Measurements from ENCODE around the gene ESRP2. TPM values are rescaled to one million over a fixed set of nuclear protein-coding genes. Genes with fewer than 3 reads are reported as not detected.
A peak's percentile ranks its signal among the peaks of the same experiment; 100 is the strongest.

Gene ESRP2
- total and polyA plus RNA-seq, 5 donors from 2014 or later = 0.10 to 0.99 (median 0.33) TPM; not detected in 1

DNA sequence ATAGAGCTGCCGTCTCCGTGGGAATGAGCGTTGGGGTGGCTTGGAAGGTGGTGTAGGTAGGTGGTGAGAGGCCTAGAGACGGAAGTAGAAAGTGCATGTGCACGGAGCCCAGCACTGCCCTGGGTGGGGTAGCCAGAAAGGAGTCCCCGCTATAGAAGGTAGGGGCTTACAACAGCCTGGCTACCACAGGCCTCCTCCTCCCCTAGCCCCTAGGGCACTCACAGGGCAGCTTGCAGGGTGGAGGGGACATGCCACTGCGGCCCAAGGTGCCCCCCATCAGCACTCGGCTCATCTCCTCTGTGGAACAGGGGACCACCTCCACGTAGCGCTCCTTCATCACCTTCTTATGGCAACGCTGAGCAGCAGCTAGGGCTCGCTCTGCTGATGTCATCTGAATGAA lies 5.0 kb downstream of the ESRP2 start:
- no peak overlapping the region for H3K4me3 ChIP-seq (ENCODE audit: low read depth, low read length)
- no peaks in the 10 kb centered on the region for H3K9me3 ChIP-seq (ENCODE audit: control insufficient read depth in 2 of 2, low read length in 2 of 2)
- Mint-ChIP-seq H3K27ac (no peak overlapping the region), H3K4me3 (peak overlapping the region in 2 of 4 donors; percentile 63 to 83), H3K4me1 (peaks cover 9 to 37% (median 24%) of the 10 kb centered on the region in 4 donors), H3K36me3 (peaks cover 8% of the 10 kb centered on the region), H3K27me3 (no peaks in the 10 kb centered on the region), H3K9me3 (no peaks in the 10 kb centered on the region)
- no peak for ATAC-seq (ENCODE audit: low read depth in 2 of 2)
- peaks cover 26% of the 10 kb centered on the region for H3K4me1 ChIP-seq (ENCODE audit: control insufficient read depth, insufficient read depth, low read length, poor library complexity, severe bottlenecking)
- H3K36me3 ChIP-seq (ENCODE audit: control insufficient read depth, insufficient read depth, low read length) = peaks cover 31% of the 10 kb centered on the region
- H3K27me3 ChIP-seq (ENCODE audit: control insufficient read depth, insufficient read depth, low read length) = no peaks in the 10 kb centered on the region
- DNase-seq = no peak
- no peak overlapping the region for H3K27ac ChIP-seq (ENCODE audit: insufficient read depth, low read length, poor library complexity, severe bottlenecking)

DNA sequence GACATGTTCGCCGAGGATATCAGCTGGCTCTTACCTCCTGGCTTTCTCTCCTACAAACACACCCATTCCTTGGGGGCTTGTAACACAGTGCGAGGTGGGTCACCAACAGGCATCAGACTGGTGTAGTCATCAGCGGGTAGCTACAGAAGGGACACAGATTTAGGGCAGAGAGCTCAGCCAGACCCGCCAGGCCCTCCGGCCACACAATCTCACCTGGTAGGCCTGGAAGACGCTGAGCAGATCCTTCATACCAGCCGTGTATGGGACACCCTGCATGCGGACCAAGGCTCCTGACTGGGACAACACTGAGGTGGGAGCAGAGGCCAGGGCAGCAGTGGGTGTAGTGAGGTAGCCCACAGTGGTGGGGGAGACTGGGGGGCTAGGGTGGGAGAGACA lies 5.8 kb downstream of the ESRP2 start:
- Mint-ChIP-seq H3K9me3 (no peaks in the 10 kb centered on the region), H3K27ac (no peak overlapping the region), H3K27me3 (no peaks in the 10 kb centered on the region), H3K4me1 (peaks cover 17 to 45% (median 29%) of the 10 kb centered on the region in 4 donors), H3K36me3 (peaks cover 10% of the 10 kb centered on the region), H3K4me3 (no peak overlapping the region)
- Histone ChIP-seq H3K4me3 (ENCODE audit: low read depth, low read length) (no peak overlapping the region), H3K4me1 (ENCODE audit: control insufficient read depth, insufficient read depth, low read length, poor library complexity, severe bottlenecking) (peaks cover 25% of the 10 kb centered on the region), H3K27me3 (ENCODE audit: control insufficient read depth, insufficient read depth, low read length) (no peaks in the 10 kb centered on the region), H3K27ac (ENCODE audit: insufficient read depth, low read length, poor library complexity, severe bottlenecking) (no peak overlapping the region), H3K36me3 (ENCODE audit: control insufficient read depth, insufficient read depth, low read length) (peaks cover 35% of the 10 kb centered on the region), H3K9me3 (ENCODE audit: control insufficient read depth in 2 of 2, low read length in 2 of 2) (no peaks in the 10 kb centered on the region)
- no peak for ATAC-seq (ENCODE audit: low read depth in 2 of 2)
- DNase-seq = no peak

DNA sequence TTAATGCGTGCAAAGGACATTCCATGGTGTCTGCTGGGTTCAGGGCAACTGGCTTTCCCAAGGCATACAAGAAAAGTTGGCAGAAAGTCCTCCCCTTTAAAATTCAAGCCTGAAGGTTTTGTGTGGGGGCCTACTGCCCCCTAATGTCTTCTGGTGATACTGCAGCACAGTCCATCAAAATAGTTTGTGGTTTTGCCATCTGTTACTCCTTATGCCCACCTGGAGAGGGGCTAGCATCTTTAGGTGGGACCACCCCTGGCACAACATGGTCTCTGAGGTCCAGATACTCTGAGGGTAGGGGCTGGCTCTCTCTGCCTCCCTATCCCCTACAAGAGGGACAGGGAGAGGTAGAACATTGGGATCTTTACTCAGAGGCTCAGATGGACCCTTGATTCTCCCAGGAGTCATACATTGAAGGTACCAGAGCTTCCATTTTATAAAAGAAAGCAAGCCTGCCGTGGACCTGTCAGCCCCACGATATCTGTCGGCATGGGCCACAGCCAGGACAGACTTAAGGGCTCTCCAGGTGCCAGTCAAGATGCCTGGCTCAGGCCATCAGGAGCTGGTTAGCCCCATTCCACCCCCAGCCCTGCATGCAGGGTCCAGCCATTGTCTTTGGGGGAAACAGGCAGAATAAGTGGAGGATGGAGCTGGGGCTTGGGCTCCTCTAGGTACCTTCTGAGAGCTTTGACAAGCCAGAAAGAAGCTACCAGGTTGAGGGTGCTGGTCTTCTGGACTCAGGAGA lies 6.3 kb downstream of the ESRP2 start:
- ATAC-seq (ENCODE audit: low read depth in 2 of 2) (no peak), DNase-seq (peak in 2 of 3 donors; percentile 55 to 58)
- Histone ChIP-seq H3K4me3 (ENCODE audit: low read depth, low read length) (no peak overlapping the region), H3K27ac (ENCODE audit: insufficient read depth, low read length, poor library complexity, severe bottlenecking) (no peak overlapping the region), H3K27me3 (ENCODE audit: control insufficient read depth, insufficient read depth, low read length) (no peaks in the 10 kb centered on the region), H3K4me1 (ENCODE audit: control insufficient read depth, insufficient read depth, low read length, poor library complexity, severe bottlenecking) (peaks cover 25% of the 10 kb centered on the region), H3K9me3 (ENCODE audit: control insufficient read depth in 2 of 2, low read length in 2 of 2) (no peaks in the 10 kb centered on the region), H3K36me3 (ENCODE audit: control insufficient read depth, insufficient read depth, low read length) (peaks cover 37% of the 10 kb centered on the region)
- peak overlapping the region in 2 of 3 donors; percentile 68 to 78 for H3K27ac Mint-ChIP-seq
- peaks cover 20 to 43% (median 28%) of the 10 kb centered on the region in 4 donors for H3K4me1 Mint-ChIP-seq
- H3K27me3 Mint-ChIP-seq = no peaks in the 10 kb centered on the region
- H3K9me3 Mint-ChIP-seq = no peaks in the 10 kb centered on the region
- peak overlapping the region in 3 of 4 donors; percentile 1 to 55 (median 3) for H3K4me3 Mint-ChIP-seq
- peaks cover 12% of the 10 kb centered on the region for H3K36me3 Mint-ChIP-seq

DNA sequence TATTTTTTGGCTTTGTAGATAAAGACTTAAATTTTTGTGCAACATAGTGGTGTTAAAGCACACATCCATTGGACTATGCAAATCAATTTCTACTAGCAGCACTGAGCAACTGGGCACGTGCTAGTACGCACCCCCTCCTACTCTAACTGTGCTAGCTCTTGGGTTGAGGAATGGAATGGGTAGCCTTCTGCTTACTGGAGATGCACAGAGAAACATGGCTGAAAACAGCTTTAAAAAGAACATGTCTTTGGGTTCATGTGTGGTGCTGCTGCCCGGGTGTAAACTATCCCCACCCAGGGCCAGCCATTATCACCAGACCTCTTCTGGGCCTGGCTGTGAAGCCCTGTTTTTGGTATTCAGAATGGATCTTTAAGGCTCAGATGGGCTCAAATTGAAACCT lies 7.3 kb downstream of the ESRP2 start:
- H3K27me3 Mint-ChIP-seq = no peaks in the 10 kb centered on the region
- no peak overlapping the region for H3K4me3 Mint-ChIP-seq
- Histone ChIP-seq H3K4me3 (ENCODE audit: low read depth, low read length) (no peak overlapping the region), H3K27me3 (ENCODE audit: control insufficient read depth, insufficient read depth, low read length) (no peaks in the 10 kb centered on the region), H3K9me3 (ENCODE audit: control insufficient read depth in 2 of 2, low read length in 2 of 2) (no peaks in the 10 kb centered on the region), H3K36me3 (ENCODE audit: control insufficient read depth, insufficient read depth, low read length) (peaks cover 37% of the 10 kb centered on the region), H3K27ac (ENCODE audit: insufficient read depth, low read length, poor library complexity, severe bottlenecking) (peak overlapping the region; percentile 6), H3K4me1 (ENCODE audit: control insufficient read depth, insufficient read depth, low read length, poor library complexity, severe bottlenecking) (peaks cover 25% of the 10 kb centered on the region)
- DNase-seq (no peak), ATAC-seq (ENCODE audit: low read depth in 2 of 2) (no peak)
- no peaks in the 10 kb centered on the region for H3K9me3 Mint-ChIP-seq
- H3K27ac Mint-ChIP-seq = peak overlapping the region in 2 of 3 donors; percentile 20 to 78
- H3K36me3 Mint-ChIP-seq = peaks cover 12% of the 10 kb centered on the region
- peaks cover 20 to 41% (median 27%) of the 10 kb centered on the region in 4 donors for H3K4me1 Mint-ChIP-seq

DNA sequence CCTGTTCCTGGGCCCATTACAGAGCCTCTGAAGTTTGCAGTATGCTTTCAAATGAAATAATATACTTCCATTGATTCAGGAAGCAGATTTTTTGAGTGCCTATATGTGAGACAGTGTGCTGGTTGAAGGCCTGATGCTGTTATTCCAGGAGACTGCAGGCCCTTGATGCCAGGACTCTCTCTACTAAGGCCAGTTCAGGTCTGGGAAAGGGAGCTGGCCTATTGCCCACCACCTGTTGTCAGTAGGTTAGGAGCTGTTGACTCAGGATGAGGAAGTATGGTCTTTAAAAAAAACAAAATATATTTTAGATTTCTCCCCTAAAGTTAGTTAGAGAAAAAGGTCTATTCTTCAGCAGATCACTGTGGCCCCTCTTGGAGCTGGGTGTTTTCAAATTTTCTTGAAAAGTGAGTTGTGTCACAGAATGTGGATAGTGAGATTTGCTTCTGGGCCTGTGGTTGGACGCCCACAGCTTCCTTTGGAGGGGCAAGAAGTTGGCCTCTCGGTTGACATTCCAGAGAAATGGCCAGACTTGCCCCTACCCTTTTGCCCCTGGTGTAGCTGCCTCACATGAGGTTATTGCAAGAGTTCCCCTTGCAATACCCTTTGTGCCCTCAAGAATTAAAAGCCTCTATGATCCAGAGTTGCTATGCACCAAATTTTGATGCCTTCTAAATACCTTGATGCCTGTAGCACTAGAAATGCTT lies 7.9 kb downstream of the ESRP2 start:
- Mint-ChIP-seq H3K4me3 (peak overlapping the region in 2 of 4 donors; percentile 8 to 43), H3K27me3 (no peaks in the 10 kb centered on the region), H3K36me3 (peaks cover 12% of the 10 kb centered on the region), H3K4me1 (peaks cover 20 to 41% (median 26%) of the 10 kb centered on the region in 4 donors), H3K27ac (peak overlapping the region; percentile 55 to 94 (median 78)), H3K9me3 (no peaks in the 10 kb centered on the region)
- Histone ChIP-seq H3K4me3 (ENCODE audit: low read depth, low read length) (no peak overlapping the region), H3K36me3 (ENCODE audit: control insufficient read depth, insufficient read depth, low read length) (peaks cover 37% of the 10 kb centered on the region), H3K27ac (ENCODE audit: insufficient read depth, low read length, poor library complexity, severe bottlenecking) (no peak overlapping the region), H3K4me1 (ENCODE audit: control insufficient read depth, insufficient read depth, low read length, poor library complexity, severe bottlenecking) (peaks cover 25% of the 10 kb centered on the region), H3K27me3 (ENCODE audit: control insufficient read depth, insufficient read depth, low read length) (no peaks in the 10 kb centered on the region), H3K9me3 (ENCODE audit: control insufficient read depth in 2 of 2, low read length in 2 of 2) (no peaks in the 10 kb centered on the region)
- DNase-seq = no peak
- ATAC-seq (ENCODE audit: low read depth in 2 of 2) = no peak

DNA sequence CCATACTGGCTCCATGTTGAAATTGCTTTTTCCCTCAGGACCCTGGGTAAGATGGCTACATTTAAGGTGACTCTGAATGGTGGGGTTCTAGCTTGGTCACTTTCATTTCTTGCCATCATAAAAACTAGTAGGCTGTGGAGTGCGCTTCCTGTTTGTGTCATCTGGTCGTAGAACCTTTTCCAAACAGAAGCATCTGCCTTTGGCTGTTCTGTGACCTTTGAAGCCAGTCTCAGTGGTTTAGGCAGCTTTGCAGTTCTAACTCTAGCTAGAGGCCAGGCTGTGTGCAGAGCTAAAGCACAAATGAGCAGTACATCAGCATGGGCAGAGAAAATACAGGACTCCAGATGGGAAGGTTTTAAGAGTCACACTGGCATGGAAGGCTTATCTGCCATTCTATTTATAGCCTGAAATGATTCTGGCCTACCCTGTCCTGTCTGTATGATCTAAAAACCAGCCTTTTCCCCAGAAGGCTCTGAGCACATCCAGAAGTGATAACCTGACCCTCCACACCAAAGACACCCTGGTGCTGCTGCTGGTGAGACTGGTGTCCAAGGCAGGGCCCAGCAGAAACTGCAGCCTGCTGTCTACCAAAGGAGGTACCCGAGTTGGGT lies 8.6 kb downstream of the ESRP2 start:
- H3K27me3 ChIP-seq (ENCODE audit: control insufficient read depth, insufficient read depth, low read length) = no peaks in the 10 kb centered on the region
- H3K27ac ChIP-seq (ENCODE audit: insufficient read depth, low read length, poor library complexity, severe bottlenecking) = peak overlapping the region; percentile 24
- H3K4me3 ChIP-seq (ENCODE audit: low read depth, low read length) = peak overlapping the region; percentile 21
- no peaks in the 10 kb centered on the region for H3K27me3 Mint-ChIP-seq
- peaks cover 12% of the 10 kb centered on the region for H3K36me3 Mint-ChIP-seq
- no peaks in the 10 kb centered on the region for H3K9me3 Mint-ChIP-seq
- H3K36me3 ChIP-seq (ENCODE audit: control insufficient read depth, insufficient read depth, low read length) = peaks cover 39% of the 10 kb centered on the region
- H3K4me3 Mint-ChIP-seq = peak overlapping the region in 1 of 4 donors; percentile 44
- peaks cover 20 to 44% (median 30%) of the 10 kb centered on the region in 4 donors for H3K4me1 Mint-ChIP-seq
- H3K27ac Mint-ChIP-seq = peak overlapping the region; percentile 73 to 94 (median 78)
- ATAC-seq (ENCODE audit: low read depth in 2 of 2) = peak; percentile 32 to 38
- H3K9me3 ChIP-seq (ENCODE audit: control insufficient read depth in 2 of 2, low read length in 2 of 2) = no peaks in the 10 kb centered on the region
- H3K4me1 ChIP-seq (ENCODE audit: control insufficient read depth, insufficient read depth, low read length, poor library complexity, severe bottlenecking) = peaks cover 25% of the 10 kb centered on the region
- DNase-seq = peak in 1 of 3 donors; percentile 60

DNA sequence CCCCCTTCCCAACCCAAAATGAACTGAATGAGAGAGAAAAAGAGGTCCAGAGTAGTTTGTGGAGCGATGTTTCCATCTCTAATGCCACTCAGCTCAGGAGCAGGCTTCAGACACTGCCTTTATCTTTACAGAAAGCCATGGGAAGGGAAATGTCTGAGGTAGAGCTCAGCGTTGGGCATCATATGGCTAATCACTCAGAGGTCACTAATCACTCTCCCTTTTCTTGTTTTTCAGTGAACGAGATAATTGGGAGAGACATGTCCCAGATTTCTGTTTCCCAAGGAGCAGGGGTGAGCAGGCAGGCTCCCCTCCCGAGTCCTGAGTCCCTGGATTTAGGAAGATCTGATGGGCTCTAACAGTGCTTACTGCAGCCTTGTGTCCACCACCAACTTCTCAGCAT lies 9.8 kb downstream of the ESRP2 start:
- ATAC-seq (ENCODE audit: low read depth in 2 of 2) (no peak), DNase-seq (no peak)
- peak overlapping the region in 2 of 3 donors; percentile 54 to 76 for H3K27ac Mint-ChIP-seq
- H3K9me3 Mint-ChIP-seq = no peaks in the 10 kb centered on the region
- Histone ChIP-seq H3K27ac (ENCODE audit: insufficient read depth, low read length, poor library complexity, severe bottlenecking) (peak overlapping the region; percentile 24), H3K9me3 (ENCODE audit: control insufficient read depth in 2 of 2, low read length in 2 of 2) (no peaks in the 10 kb centered on the region), H3K36me3 (ENCODE audit: control insufficient read depth, insufficient read depth, low read length) (peaks cover 49% of the 10 kb centered on the region), H3K4me3 (ENCODE audit: low read depth, low read length) (no peak overlapping the region), H3K4me1 (ENCODE audit: control insufficient read depth, insufficient read depth, low read length, poor library complexity, severe bottlenecking) (peaks cover 25% of the 10 kb centered on the region), H3K27me3 (ENCODE audit: control insufficient read depth, insufficient read depth, low read length) (no peaks in the 10 kb centered on the region)
- H3K4me3 Mint-ChIP-seq = no peak overlapping the region
- H3K36me3 Mint-ChIP-seq = peaks cover 16% of the 10 kb centered on the region
- H3K4me1 Mint-ChIP-seq = peaks cover 22 to 44% (median 30%) of the 10 kb centered on the region in 4 donors
- H3K27me3 Mint-ChIP-seq = no peaks in the 10 kb centered on the region

All from CD4-positive, CD25-positive, alpha-beta regulatory T cell (primary cell).